GM10248 (cell line): ENCODE measurements around the gene CDH12.
"Not testable (repeated sequence)": the region's sequence is repeated elsewhere in the genome, so short reads cannot be mapped to it uniquely, and the experiment has no call there.

Experiments used
- CTCF ChIA-PET: fragments of 300-600 bp; sonication (Branson Sonifier 250); formaldehyde crosslinking; extraction: SDS; loops from one replicate; lab custom pipeline; 2021; ENCODE audit warnings: antibody characterized with exemption; lab: Yijun Ruan, JAX
- POLR2A ChIA-PET: fragments of 350-650 bp; sonication (Branson Sonifier 250); formaldehyde crosslinking; extraction: SDS; loops from one replicate; lab custom pipeline; 2020; ENCODE audit warnings: antibody characterized with exemption; lab: Yijun Ruan, JAX
- DNase-seq: peaks from one replicate; pipeline ENCODE4 v3.0.0; 2012; ENCODE audit errors: extremely low spot score
- TF ChIP-seq, protein P1 (sequence below): IDR thresholded peaks from 2 replicates; pipeline ENCODE4 v1.5.1; 2012; ENCODE audit warnings: mild to moderate bottlenecking, low read depth; ENCODE audit errors: extremely low read depth, missing control alignments, control extremely low read depth

The CDH12 gene

DNA sequence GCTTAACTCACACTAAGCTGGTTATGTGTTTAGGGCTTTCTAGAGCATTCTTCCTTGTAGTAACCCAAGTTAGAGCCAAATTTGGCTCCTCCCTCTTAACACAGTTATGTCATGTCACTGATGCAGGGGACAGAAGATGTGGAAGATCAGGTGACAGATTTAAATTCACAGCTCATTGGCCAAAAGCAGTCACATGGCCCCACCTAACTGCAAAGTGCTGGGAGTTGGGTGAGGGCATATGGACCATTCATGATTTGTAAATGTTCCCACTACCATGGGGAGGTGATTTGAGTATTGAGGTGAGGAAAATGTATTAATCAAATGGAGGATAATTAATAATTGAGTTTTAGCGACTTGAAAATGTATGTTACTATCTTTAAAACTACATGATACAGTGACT, 829.4 kb downstream of the CDH12 start:
- ChIA-PET CTCF (no interaction called here), POLR2A (no interaction called here)
- DNase-seq, result no peak
- TF ChIP-seq, protein P1, sequence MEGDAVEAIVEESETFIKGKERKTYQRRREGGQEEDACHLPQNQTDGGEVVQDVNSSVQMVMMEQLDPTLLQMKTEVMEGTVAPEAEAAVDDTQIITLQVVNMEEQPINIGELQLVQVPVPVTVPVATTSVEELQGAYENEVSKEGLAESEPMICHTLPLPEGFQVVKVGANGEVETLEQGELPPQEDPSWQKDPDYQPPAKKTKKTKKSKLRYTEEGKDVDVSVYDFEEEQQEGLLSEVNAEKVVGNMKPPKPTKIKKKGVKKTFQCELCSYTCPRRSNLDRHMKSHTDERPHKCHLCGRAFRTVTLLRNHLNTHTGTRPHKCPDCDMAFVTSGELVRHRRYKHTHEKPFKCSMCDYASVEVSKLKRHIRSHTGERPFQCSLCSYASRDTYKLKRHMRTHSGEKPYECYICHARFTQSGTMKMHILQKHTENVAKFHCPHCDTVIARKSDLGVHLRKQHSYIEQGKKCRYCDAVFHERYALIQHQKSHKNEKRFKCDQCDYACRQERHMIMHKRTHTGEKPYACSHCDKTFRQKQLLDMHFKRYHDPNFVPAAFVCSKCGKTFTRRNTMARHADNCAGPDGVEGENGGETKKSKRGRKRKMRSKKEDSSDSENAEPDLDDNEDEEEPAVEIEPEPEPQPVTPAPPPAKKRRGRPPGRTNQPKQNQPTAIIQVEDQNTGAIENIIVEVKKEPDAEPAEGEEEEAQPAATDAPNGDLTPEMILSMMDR, result no peak

DNA sequence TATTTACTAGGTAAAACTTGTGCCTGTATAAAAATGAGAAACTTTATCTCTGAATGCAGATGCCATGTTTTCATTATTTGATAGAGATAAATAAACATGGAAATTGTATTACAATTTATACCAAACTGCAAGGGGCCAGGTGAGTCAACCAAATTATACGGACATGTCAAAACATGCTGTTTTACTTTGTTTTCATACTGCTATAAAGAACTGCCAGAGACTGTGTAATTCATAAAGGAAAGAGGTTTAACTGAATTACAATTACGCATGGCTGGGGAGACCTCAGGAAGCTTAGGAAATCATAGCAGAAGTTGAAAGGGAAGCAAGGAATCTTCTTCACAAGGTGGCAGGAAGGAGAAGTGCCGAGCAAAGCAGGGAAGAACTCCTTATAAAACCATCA, 840.3 kb downstream of the CDH12 start:
- POLR2A ChIA-PET, DNase-seq, CTCF ChIA-PET: not testable (repeated sequence)

DNA sequence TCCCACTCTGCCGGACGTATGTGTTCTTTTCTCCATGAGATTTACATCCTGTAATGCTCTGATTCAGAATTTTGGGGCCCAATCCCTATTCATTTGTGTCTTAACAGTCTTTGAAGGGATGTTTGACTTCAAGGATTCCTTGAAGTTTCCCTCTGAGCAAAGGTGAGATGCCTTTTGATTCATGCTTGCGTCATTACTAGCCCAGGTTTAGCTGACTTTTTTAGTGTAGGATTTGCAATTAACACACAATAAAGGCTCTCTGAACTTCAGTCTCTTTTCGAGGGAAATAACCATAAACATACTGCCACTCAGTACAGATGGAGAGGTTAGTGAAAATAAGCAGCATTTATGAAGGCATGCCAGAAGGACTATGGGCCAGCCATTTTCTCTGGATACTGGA, 842.3 kb downstream of the CDH12 start:
- POLR2A ChIA-PET, DNase-seq, CTCF ChIA-PET: not testable (repeated sequence)

DNA sequence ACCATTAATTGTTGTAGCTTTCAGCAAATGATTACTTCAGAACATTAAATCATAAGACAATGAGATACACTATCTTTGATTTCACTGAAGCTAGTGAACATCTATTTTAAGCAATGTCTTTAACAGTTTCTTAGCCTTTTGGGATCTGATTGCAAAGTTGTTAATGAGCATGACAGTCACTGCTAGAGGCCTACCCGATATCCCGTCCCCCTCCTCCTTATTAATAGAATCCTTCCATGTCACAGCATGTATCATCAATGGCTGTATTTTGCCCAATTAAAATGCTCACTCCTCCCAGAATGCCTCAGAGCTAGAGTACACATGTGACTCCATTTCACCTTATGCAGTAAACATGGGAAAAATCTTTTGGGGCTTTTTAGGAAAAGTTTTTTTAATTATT, 852.0 kb downstream of the CDH12 start:
- POLR2A ChIA-PET, DNase-seq, CTCF ChIA-PET: not testable (repeated sequence)

DNA sequence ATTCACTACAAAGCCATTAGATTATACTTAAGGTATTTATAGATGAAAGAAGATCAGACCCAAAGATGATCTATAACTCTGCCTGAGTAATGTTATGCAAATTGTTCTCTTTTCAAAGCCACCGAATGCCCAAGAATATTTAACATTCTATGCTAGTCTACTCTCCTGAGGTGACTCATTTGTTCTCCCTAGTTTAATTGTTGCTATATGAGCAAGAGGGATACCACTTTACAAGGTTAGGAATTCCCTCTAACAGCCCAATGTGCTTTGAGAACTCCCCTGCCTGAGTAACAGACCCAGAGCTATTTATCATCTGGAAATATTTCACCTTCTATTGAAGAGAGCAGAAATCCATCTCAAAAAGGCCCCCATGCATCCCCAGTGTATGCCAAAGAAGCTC, 867.3 kb downstream of the CDH12 start:
- CTCF ChIA-PET, DNase-seq, POLR2A ChIA-PET: not testable (repeated sequence)

DNA sequence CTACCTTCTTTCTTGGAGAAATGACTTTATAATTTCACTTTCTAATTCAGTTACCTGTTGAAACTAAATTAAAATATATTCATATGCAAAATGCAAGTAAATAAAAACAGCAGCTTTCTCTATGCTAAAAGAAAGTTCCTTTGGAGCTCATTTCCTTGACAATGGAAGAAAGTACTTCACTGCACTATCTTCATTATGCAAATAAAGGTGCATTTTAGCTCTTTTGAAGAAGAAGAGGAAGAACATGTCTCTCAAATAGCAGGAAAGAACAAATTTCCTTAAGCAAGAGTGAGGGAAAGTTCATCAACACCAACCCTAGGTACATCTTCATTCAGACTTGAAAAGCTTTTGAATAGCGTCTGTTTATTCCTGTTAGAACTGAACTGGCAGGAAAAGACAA, 901.6 kb downstream of the CDH12 start:
- DNase-seq, result not testable (repeated sequence)

DNA sequence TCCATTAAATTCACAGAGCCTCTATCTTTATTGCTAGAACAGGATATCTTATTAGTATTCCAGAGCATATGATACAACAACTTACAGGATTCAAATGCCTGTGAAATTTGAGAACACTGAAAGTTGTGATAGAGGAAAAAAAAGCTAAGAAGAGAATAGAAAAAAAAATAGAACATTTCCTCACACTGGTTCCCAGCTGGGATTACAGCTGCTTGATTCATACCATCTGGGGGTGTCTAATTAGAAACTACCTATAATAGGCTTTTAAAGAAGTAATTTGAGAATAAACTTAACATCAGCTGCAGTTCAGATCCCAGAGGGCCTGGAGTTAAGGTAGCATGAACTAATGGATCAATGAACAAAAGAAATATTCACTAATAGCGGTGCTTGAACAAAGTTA, 922.0 kb downstream of the CDH12 start:
- ChIA-PET POLR2A (no interaction called here), CTCF (interaction anchor here (1.8 kb wide), 1 partner anchor 12 kb away, joined by 8 read pairs; no protein-coding TSS in a partner anchor)
- no peak for DNase-seq
- TF ChIP-seq, protein P1, result no peak

More for the DNA sequence above, 901.6 kb downstream of the CDH12 start:
- CTCF ChIA-PET, POLR2A ChIA-PET: not testable (repeated sequence)

DNA sequence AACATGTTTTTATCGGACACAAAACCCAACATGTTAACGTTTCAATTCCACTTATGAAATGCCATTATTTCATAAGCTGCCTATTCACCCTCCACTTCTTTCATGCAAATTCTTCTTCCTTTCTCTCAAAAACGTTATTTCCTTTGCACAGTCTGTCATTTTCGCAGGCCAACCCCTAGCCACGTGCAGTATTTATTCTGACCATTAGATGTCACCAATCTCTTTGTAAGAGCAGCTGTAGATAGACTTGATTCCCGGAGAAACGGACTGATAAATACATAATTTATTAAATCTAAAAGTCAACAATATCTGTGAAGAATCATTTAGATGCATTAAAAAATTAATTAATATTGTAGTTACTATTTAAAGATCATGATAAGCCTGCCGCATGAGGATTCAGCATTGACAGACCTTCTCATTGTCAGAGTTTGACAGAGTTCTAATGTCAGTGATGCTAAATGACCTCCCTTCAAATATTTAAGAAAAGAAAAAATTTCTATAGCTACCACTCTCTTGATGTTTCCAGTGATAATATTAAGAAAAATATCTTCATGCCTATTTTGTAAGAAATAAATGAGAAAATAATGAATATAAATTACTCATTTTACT, 933.6 kb downstream of the CDH12 start:
- TF ChIP-seq, protein P1, result peak; percentile 69
- DNase-seq, result peak; percentile 40
- ChIA-PET CTCF (interaction anchor here (1.2 to 4.9 kb wide), 5 partner anchors 9 to 42 kb away, joined by 3 to 24 read pairs (median 7); no protein-coding TSS in a partner anchor), POLR2A (no interaction called here)

DNA sequence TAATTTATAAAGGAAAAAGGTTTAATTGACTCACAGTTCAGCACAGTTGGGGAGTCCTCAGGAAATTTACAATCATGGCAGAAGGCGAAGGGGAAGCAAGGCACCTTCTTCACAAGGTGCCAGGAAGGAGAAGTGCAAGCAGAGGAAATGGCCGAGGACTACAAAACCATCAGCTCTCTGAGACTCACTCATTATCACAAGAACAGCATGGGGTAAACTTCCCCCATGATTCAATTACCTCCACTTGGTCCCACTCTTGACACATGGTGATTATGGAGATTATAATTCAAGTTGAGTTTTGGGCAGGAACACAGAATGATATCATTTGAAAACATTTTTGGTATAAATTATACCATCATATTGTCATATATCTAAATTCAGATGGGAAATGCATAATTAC, 934.7 kb downstream of the CDH12 start:
- TF ChIP-seq, protein P1, result no peak
- DNase-seq, result no peak
- ChIA-PET CTCF (interaction anchor here (1.1 to 4.9 kb wide), 4 partner anchors 11 to 347 kb away, joined by 3 to 24 read pairs (median 6); no protein-coding TSS in a partner anchor), POLR2A (no interaction called here)
